ENCODE results near the gene TSKU.

TSKU gene

DNA sequence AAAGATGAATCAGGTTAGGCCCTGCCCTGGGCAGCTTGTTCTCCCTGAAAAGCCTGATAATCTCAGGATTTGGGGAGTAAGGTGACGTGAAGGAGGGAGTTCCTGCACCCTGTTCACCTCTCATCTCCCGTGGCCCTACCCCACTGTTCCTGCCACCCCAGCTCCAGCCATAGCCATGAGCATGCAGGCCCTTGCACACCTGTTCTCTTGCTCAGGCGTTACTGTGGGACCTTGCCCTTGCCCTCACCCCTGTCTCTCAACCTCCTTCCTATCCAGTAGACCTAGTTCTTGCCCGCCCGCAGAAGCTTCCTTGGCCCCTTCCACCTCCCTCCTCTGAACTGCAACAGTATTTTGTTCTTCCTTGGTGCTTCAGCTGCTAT is 15.0 kb downstream of the TSKU start:
- Histone ChIP-seq H3K27ac (no peak overlapping the region), H3K9me3 (ENCODE audit: low read depth, low read length) (no peaks in the 10 kb centered on the region), H3K9ac (ENCODE audit: insufficient read length) (no peak overlapping the region), H3K4me3 (no peak overlapping the region), H3K36me3 (ENCODE audit: insufficient read depth, low read length) (no peaks in the 10 kb centered on the region; the same call in 1 of the 2 replicates)
- no peak for DNase-seq (ENCODE audit: low read depth, low spot score)
- TF ChIP-seq POLR2AphosphoS5 (IDR thresholded peaks at IDR 0.05; ENCODE audit: borderline replicate concordance, low read depth, low read length) (no peak), FOXP2 (optimal IDR thresholded peaks at IDR 0.05; ENCODE audit: control extremely low read depth, extremely low read length, insufficient read depth) (no peak), EZH2 (IDR thresholded peaks at IDR 0.05) (no peak)

DNA sequence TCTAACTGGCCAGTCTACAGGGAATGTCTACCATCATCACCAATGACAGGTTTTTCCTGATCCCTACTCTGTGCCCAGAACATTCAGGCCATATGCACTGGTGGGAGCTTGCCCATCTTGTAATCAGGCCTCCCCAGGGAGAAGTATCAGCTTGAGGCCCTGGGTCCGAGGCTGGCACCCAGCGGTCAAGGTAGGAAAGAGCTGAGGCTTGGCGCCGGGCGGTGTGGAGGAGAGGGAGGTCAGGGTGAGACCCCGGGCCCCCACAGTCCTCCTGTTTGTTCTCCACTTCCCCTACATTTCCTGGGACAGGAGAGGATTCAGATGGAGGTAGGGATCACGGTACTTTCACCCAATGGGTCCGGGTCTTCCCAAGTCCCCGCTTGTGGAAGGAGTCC is 15.5 kb downstream of the TSKU start:
- no peak for DNase-seq (ENCODE audit: low read depth, low spot score)
- Histone ChIP-seq H3K27ac (no peak overlapping the region), H3K9ac (ENCODE audit: insufficient read length) (no peak overlapping the region), H3K4me3 (peak overlapping the region; percentile 54), H3K36me3 (ENCODE audit: insufficient read depth, low read length) (no peaks in the 10 kb centered on the region; the same call in 1 of the 2 replicates), H3K9me3 (ENCODE audit: low read depth, low read length) (no peaks in the 10 kb centered on the region)
- TF ChIP-seq EZH2 (IDR thresholded peaks at IDR 0.05) (no peak), FOXP2 (optimal IDR thresholded peaks at IDR 0.05; ENCODE audit: control extremely low read depth, extremely low read length, insufficient read depth) (no peak)

DNA sequence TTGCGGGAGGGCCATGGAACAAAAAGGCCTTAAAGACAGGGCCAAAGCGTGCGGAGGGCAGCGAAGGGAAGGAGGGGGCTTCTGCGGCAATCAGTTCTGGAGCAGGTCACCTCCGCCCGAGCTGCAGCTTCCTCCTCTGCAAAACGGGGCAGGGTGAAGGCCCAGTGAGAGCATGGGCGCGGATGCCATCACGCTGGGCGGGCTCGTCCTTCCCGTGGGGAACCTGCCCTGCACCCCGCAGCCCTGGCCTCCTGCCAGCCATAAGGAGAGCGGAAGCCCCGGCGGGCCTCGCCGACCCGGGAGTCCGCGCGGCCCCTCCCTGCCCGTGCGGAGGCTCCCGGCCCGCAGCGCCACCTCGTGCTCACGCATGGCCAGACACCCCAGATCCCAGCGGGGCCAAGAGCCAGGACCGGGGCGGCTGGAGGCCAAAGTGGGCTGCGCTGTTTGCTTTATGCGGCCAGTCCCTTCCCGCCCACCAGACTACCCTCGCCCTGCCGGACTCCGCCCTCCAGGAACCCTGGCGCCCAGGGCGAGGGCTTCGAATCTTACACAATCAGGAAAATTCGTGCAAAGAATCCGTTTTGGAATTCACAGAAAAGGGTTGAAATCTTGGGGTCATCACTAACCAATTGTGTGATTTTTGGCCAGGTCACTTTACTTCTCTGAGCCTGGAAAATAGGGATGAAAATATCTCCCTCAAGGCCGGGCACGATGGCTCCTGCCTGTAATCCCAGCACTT is 16.1 kb downstream of the TSKU start:
- DNase-seq (ENCODE audit: low read depth, low spot score): no peak
- TF ChIP-seq FOXP2 (optimal IDR thresholded peaks at IDR 0.05; ENCODE audit: control extremely low read depth, extremely low read length, insufficient read depth): no peak
- TF ChIP-seq POLR2AphosphoS5 (IDR thresholded peaks at IDR 0.05; ENCODE audit: borderline replicate concordance, low read depth, low read length): peak; percentile 54; the same call in 1 of the 2 replicates
- no peak for TF ChIP-seq EZH2 (IDR thresholded peaks at IDR 0.05)
- H3K4me3 ChIP-seq: peak overlapping the region; percentile 54
- H3K9ac ChIP-seq (ENCODE audit: insufficient read length): no peak overlapping the region
- no peak overlapping the region for H3K27ac ChIP-seq
- no peaks in the 10 kb centered on the region for H3K9me3 ChIP-seq (ENCODE audit: low read depth, low read length)
- H3K36me3 ChIP-seq (ENCODE audit: insufficient read depth, low read length): no peaks in the 10 kb centered on the region; the same call in 1 of the 2 replicates

DNA sequence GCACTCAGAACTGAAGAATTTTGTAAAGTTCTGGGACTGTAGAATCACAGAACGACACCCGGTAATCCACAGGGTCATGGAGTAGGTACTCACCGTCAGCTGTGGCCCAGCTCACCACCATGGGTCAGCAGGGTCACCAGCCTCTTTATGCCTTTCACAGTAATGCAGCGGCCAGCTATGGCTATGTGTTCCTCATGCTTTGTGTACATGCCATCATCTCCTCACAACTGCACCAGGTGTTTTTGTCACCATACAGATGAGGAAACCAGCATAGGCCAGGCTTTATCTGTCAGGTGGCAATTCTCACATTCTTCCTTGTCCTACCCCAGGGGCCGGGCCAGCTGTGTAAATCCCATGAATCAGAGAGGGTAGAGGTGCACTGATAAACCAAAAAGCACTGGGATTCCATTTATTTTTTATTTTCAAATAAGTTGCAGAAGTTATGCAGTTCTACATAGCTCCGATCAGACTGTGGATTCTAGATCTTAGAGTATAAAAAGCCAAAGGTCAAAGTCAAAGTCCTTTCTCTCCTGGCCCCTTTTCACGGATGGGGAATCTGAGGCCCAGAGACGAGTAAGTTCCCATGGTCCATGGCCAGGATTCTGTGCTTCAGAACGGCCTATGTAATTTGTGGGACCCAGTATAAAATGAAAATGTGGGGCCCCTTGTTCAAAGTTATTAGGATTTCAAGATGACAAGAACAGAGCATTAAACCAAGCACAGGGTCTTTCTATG is 17.5 kb downstream of the TSKU start:
- no peak for DNase-seq (ENCODE audit: low read depth, low spot score)
- H3K9me3 ChIP-seq (ENCODE audit: low read depth, low read length): no peaks in the 10 kb centered on the region
- no peaks in the 10 kb centered on the region; the same call in 1 of the 2 replicates for H3K36me3 ChIP-seq (ENCODE audit: insufficient read depth, low read length)
- H3K4me3 ChIP-seq: no peak overlapping the region
- no peak overlapping the region for H3K9ac ChIP-seq (ENCODE audit: insufficient read length)
- H3K27ac ChIP-seq: no peak overlapping the region
- TF ChIP-seq EZH2 (IDR thresholded peaks at IDR 0.05) (no peak), POLR2AphosphoS5 (IDR thresholded peaks at IDR 0.05; ENCODE audit: borderline replicate concordance, low read depth, low read length) (no peak), FOXP2 (optimal IDR thresholded peaks at IDR 0.05; ENCODE audit: control extremely low read depth, extremely low read length, insufficient read depth) (no peak)

DNA sequence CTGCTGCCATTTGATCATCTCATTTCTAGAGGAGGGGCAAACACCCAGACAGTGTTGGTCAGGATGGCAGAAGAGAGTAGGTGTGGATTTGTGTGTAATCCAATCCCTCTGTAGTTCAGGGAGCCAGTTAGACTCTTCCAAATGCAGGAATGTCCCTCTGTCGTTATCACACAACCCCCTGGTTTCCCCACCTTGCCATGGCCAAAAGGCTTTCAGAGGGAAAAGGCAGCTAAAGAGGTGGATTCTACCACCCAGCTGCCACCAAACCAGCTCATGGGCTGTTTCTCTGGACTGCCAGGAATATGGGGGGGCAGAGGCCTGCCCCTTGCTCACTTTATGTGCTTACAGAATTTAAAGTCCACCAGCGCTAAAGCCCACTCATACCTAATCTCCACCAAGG is 18.1 kb downstream of the TSKU start:
- H3K9me3 ChIP-seq (ENCODE audit: low read depth, low read length): no peaks in the 10 kb centered on the region
- no peak overlapping the region for H3K27ac ChIP-seq
- no peaks in the 10 kb centered on the region; the same call in 1 of the 2 replicates for H3K36me3 ChIP-seq (ENCODE audit: insufficient read depth, low read length)
- no peak for DNase-seq (ENCODE audit: low read depth, low spot score)
- no peak overlapping the region for H3K4me3 ChIP-seq
- no peak for TF ChIP-seq FOXP2 (optimal IDR thresholded peaks at IDR 0.05; ENCODE audit: control extremely low read depth, extremely low read length, insufficient read depth)
- TF ChIP-seq EZH2 (IDR thresholded peaks at IDR 0.05): no peak
- TF ChIP-seq POLR2AphosphoS5 (IDR thresholded peaks at IDR 0.05; ENCODE audit: borderline replicate concordance, low read depth, low read length): no peak
- no peak overlapping the region for H3K9ac ChIP-seq (ENCODE audit: insufficient read length)

DNA sequence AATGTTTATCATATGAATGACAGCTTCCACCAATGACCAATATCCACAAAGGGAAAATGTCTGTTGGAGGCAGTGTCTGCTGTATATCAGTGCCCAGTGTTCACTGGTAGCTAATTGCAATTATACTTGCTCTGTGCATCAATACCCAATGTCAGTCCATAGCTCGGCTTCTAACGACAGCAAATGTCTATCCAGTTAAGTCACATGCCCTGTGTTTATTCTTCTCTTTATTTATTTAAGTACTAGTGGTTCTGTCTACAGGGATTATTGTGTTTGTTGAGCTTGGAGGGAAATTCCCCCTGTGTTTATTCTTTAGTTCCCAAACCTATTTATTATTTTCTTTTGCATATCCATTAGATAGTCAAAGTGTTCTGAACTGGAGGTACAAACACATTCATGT is 18.6 kb downstream of the TSKU start:
- H3K9ac ChIP-seq (ENCODE audit: insufficient read length): no peak overlapping the region
- H3K9me3 ChIP-seq (ENCODE audit: low read depth, low read length): no peaks in the 10 kb centered on the region
- no peak overlapping the region for H3K27ac ChIP-seq
- TF ChIP-seq POLR2AphosphoS5 (IDR thresholded peaks at IDR 0.05; ENCODE audit: borderline replicate concordance, low read depth, low read length) (no peak), EZH2 (IDR thresholded peaks at IDR 0.05) (no peak), FOXP2 (optimal IDR thresholded peaks at IDR 0.05; ENCODE audit: control extremely low read depth, extremely low read length, insufficient read depth) (no peak)
- no peak for DNase-seq (ENCODE audit: low read depth, low spot score)
- H3K36me3 ChIP-seq (ENCODE audit: insufficient read depth, low read length): no peaks in the 10 kb centered on the region
- H3K4me3 ChIP-seq: no peak overlapping the region

DNA sequence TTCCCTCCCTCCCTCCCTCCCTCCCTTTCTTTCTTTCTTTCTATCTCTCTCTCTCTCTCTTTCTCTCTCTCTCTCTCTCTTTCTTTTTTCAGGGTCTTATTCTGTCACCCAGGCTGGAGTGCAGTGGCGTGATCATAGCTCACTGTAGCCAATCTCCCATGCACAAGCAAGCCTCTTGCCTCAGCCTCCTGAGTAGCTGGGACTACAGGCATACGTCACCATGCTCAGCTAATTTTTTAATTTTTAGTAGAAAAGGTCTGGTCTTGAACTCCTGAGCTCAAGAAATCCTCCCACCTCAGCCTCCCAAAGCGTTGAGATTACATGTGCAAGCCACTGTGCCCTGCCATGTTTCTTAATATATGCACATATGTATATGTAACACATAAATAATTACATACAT is 19.0 kb downstream of the TSKU start:
- no peak overlapping the region for H3K27ac ChIP-seq
- no peaks in the 10 kb centered on the region for H3K36me3 ChIP-seq (ENCODE audit: insufficient read depth, low read length)
- DNase-seq (ENCODE audit: low read depth, low spot score): no peak
- H3K9me3 ChIP-seq (ENCODE audit: low read depth, low read length): no peaks in the 10 kb centered on the region
- no peak overlapping the region for H3K9ac ChIP-seq (ENCODE audit: insufficient read length)
- TF ChIP-seq POLR2AphosphoS5 (IDR thresholded peaks at IDR 0.05; ENCODE audit: borderline replicate concordance, low read depth, low read length): no peak
- TF ChIP-seq FOXP2 (optimal IDR thresholded peaks at IDR 0.05; ENCODE audit: control extremely low read depth, extremely low read length, insufficient read depth): no peak
- no peak for TF ChIP-seq EZH2 (IDR thresholded peaks at IDR 0.05)
- no peak overlapping the region for H3K4me3 ChIP-seq

DNA sequence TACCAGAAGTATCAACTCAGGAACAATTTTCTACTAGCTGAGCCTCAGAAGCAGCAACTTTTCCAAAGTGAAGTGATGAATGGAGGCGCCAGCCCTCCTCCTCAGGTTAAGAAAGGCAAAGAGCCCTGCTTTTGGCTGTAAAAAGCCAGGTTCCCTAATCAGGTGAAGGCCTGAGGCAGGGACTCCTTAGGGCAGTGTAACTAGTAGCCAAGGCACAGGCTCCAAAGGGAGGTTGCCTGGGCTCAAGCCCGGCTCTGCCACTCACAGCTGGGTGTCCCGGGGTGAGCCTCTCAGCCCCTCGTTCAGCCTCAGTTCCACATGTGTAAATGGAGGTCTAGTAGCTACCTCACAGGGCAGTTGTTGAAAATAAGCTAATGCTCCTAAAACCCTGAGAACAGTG is 19.5 kb downstream of the TSKU start:
- no peak overlapping the region for H3K4me3 ChIP-seq
- no peak overlapping the region for H3K9ac ChIP-seq (ENCODE audit: insufficient read length)
- H3K27ac ChIP-seq: no peak overlapping the region
- no peak for DNase-seq (ENCODE audit: low read depth, low spot score)
- TF ChIP-seq FOXP2 (optimal IDR thresholded peaks at IDR 0.05; ENCODE audit: control extremely low read depth, extremely low read length, insufficient read depth) (no peak), EZH2 (IDR thresholded peaks at IDR 0.05) (no peak), POLR2AphosphoS5 (IDR thresholded peaks at IDR 0.05; ENCODE audit: borderline replicate concordance, low read depth, low read length) (no peak)
- H3K9me3 ChIP-seq (ENCODE audit: low read depth, low read length): no peaks in the 10 kb centered on the region
- no peaks in the 10 kb centered on the region for H3K36me3 ChIP-seq (ENCODE audit: insufficient read depth, low read length)

All from SK-N-MC (cell line).